Naive B cell (primary cell): ENCODE results near the gene CDC42SE1. TPM values are rescaled to one million over a fixed set of nuclear protein-coding genes. Genes with fewer than 3 reads are reported as not detected.
A peak's percentile ranks its signal among the peaks of the same experiment; 100 is the strongest.

Experiments used
- ATAC-seq, 2 donors: fragments of 150-1000 bp; cut with Tn5 transposase; 2 replicates each; pipeline ENCODE4 v1.10.0; 2021; ENCODE audit warnings: low read depth in 2 of 2, mild to moderate bottlenecking in 2 of 2, moderate library complexity in 2 of 2
- DNase-seq: peaks from one replicate; pipeline ENCODE4 v3.0.0; 2022
- H3K27ac Mint-ChIP-seq, 6 donors: one replicate each; pipeline ENCODE4 v1.8.0; 2020 to 2022; ENCODE audit warnings: mild to moderate bottlenecking in 6 of 6, mixed read lengths in 6 of 6, moderate library complexity in 5 of 6, inconsistent platforms in 2 of 6
- H3K27me3 Mint-ChIP-seq, 3 donors: one replicate each; pipeline ENCODE4 v1.8.0; 2021 to 2022; ENCODE audit warnings: mixed read lengths in 3 of 3, mild to moderate bottlenecking in 1 of 3
- H3K36me3 Mint-ChIP-seq, 2 donors: one replicate each; pipeline ENCODE4 v1.8.0; 2020 to 2022; ENCODE audit warnings: mixed read lengths in 2 of 2, inconsistent platforms in 1 of 2, mild to moderate bottlenecking in 1 of 2
- H3K4me1 Mint-ChIP-seq, 3 donors: one replicate each; pipeline ENCODE4 v1.8.0; 2020 to 2022; ENCODE audit warnings: mixed read lengths in 3 of 3, inconsistent platforms in 1 of 3, mild to moderate bottlenecking in 1 of 3, moderate library complexity in 1 of 3
- H3K4me3 Mint-ChIP-seq, 8 donors: one replicate each; pipeline ENCODE4 v1.8.0; 2020 to 2022; ENCODE audit warnings: mild to moderate bottlenecking in 8 of 8, mixed read lengths in 8 of 8, moderate library complexity in 8 of 8, inconsistent platforms in 2 of 8
- H3K9me3 Mint-ChIP-seq, 7 donors: one replicate each; pipeline ENCODE4 v1.8.0; 2020 to 2022; ENCODE audit warnings: mixed read lengths in 7 of 7, mild to moderate bottlenecking in 5 of 7, inconsistent platforms in 2 of 7, moderate library complexity in 1 of 7
- polyA plus RNA-seq, 6 donors: library from polyadenylated mRNA; unstranded; fragments of 300-500 nt; fragmentation: Illumina TruSeq; gene quantifications; one replicate each; pipeline ENCODE4 v1.2.3, GENCODE V29; 2021; ENCODE audit warnings: low read depth in 6 of 6

Gene CDC42SE1
- polyA plus RNA-seq, 6 donors from 2014 or later = 98.9 to 152 (median 119) TPM

DNA sequence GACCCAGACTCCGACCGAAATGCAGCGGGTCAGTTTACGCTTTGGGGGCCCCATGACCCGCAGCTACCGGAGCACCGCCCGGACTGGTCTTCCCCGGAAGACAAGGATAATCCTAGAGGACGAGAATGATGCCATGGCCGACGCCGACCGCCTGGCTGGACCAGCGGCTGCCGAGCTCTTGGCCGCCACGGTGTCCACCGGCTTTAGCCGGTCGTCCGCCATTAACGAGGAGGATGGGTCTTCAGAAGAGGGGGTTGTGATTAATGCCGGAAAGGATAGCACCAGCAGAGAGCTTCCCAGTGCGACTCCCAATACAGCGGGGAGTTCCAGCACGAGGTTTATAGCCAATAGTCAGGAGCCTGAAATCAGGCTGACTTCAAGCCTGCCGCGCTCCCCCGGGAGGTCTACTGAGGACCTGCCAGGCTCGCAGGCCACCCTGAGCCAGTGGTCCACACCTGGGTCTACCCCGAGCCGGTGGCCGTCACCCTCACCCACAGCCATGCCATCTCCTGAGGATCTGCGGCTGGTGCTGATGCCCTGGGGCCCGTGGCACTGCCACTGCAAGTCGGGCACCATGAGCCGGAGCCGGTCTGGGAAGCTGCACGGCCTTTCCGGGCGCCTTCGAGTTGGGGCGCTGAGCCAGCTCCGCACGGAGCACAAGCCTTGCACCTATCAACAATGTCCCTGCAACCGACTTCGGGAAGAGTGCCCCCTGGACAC is 11.3 kb downstream of the CDC42SE1 start:
- Mint-ChIP-seq H3K9me3 (no peaks in the 10 kb centered on the region), H3K36me3 (peaks cover 0 to 10% of the 10 kb centered on the region in 2 donors), H3K4me1 (peaks cover 31 to 49% (median 39%) of the 10 kb centered on the region in 3 donors), H3K4me3 (peak overlapping the region; percentile 93 to 98 (median 95)), H3K27ac (peak overlapping the region; percentile 74 to 96 (median 86)), H3K27me3 (no peaks in the 10 kb centered on the region)
- DNase-seq = peak; percentile 56
- peak; percentile 77 to 82 for ATAC-seq

DNA sequence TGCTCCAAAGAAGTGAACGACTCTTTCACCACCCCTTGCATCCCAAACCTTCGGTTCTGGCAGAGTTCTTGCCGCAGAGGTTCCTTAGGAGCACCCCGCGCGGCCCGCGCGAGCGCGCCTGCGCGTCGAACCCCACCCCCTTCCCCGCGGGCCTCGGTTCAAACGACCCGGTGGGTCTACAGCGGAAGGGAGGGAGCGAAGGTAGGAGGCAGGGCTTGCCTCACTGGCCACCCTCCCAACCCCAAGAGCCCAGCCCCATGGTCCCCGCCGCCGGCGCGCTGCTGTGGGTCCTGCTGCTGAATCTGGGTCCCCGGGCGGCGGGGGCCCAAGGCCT is 11.9 kb downstream of the CDC42SE1 start, which contains the start of gene C1orf56:
Gene C1orf56, plus strand, starts transcription at position 161 of the 334 bp plus-strand sequence. Its CDS starts 97 bp downstream, at position 258.
- peak within 1 kb of the TSS; percentile 93 to 98 (median 95) for H3K4me3 Mint-ChIP-seq
- no peaks in the 10 kb centered on the region for H3K9me3 Mint-ChIP-seq
- ATAC-seq (peak; percentile 66 to 70), DNase-seq (peak; percentile 66)
- H3K27me3 Mint-ChIP-seq = no peaks in the 10 kb centered on the region
- peaks cover 31 to 47% (median 36%) of the 10 kb centered on the region in 3 donors for H3K4me1 Mint-ChIP-seq
- H3K27ac Mint-ChIP-seq = peak within 1 kb of the TSS; percentile 77 to 96 (median 90)
- H3K36me3 Mint-ChIP-seq = peaks cover 0 to 6% of the 10 kb centered on the region in 2 donors

DNA sequence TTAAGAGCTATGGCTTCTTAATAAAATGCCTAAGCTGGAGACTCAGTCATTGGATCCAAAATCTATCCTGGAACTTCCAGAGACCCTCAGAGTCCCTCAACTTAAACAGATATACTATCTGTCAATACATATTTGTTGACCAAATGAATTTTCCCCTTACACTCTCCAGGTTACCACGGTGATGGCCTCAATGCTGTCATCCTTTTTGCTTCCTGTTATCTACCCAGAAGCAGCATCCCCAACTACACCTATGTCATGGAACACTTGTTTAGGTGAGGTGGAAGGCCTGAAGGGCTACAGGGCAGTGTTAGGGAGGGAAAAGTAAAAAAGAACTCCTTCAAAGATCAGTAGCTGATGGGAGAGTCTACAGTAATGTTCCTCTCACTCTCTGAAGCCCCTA is 16.3 kb downstream of the CDC42SE1 start:
- DNase-seq (no peak), ATAC-seq (no peak)
- Mint-ChIP-seq H3K36me3 (no peaks in the 10 kb centered on the region), H3K4me3 (no peak overlapping the region), H3K27ac (peak overlapping the region in 1 of 6 donors; percentile 9), H3K9me3 (no peaks in the 10 kb centered on the region), H3K27me3 (no peaks in the 10 kb centered on the region), H3K4me1 (peaks cover 13 to 23% (median 18%) of the 10 kb centered on the region in 3 donors)

DNA sequence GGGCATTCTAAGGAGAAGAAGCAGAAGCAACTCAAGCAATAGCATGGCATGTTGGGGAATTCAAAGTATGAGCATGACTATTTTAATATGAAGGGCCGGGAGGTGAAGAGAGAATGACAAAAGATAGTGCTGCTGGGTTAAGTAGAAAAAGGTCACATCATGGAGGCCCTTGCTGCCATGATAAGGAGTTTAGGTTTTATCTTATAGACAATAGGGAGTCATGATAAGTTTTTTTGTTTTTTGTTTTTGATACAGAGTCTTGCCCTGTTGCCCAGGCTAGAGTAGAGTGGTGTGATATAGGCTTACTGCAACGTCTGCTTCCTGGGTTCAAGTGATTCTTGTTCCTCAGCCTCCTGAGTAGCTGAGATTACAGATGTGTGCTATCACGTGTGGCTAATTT is 19.9 kb downstream of the CDC42SE1 start:
- Mint-ChIP-seq H3K4me3 (no peak overlapping the region), H3K4me1 (peaks cover 0 to 10% (median 0%) of the 10 kb centered on the region in 3 donors), H3K27ac (no peak overlapping the region), H3K27me3 (no peaks in the 10 kb centered on the region), H3K36me3 (peaks cover 0 to 10% of the 10 kb centered on the region in 2 donors), H3K9me3 (no peaks in the 10 kb centered on the region)
- no peak for ATAC-seq
- no peak for DNase-seq

DNA sequence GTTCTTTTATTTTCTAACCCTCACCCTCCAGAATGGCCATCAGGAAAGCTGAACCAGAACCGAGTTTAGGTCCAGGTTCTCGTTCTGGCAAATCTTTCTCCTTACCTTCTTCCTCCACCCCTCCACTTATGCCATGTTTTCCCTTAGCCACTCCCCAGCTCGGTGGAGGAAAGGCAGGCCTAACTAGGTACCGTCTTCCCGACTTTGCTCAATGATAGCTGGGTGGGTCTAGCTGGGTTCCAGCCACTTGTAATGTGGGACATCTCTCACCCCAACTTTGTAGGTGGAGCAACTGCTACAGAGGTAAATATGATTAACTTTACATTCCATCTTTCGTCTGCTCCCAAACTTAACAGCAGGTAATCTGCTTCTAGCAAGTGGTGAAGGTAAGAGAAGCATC is 22.4 kb downstream of the CDC42SE1 start:
- H3K27ac Mint-ChIP-seq = peak overlapping the region in 3 of 6 donors; percentile 22 to 63 (median 27)
- H3K4me3 Mint-ChIP-seq = no peak overlapping the region
- peaks cover 10 to 19% of the 10 kb centered on the region in 2 donors for H3K36me3 Mint-ChIP-seq
- no peak for DNase-seq
- no peak for ATAC-seq
- H3K27me3 Mint-ChIP-seq = no peaks in the 10 kb centered on the region
- H3K4me1 Mint-ChIP-seq = peaks cover 0 to 9% (median 2%) of the 10 kb centered on the region in 3 donors
- no peaks in the 10 kb centered on the region for H3K9me3 Mint-ChIP-seq

DNA sequence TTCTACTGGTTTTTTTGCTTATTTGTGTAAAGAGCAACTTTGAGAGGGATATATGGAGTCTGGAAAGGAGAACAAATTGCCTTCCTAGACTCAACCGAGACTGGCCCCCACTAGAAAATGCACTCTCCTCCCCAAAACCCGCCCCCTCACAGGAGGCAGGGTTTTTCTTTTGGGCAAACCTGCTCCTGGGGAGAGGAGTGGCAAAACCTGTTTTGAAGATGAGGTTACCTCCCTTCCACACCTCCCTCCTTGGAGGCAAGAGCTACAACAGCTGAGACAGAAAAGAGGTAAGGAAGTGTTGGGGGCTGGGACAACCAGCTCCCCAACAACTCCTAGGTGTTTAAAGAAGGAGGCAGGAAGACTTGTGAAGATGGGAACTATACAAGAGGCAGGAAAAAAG is 23.1 kb downstream of the CDC42SE1 start, which contains the start of gene BNIPL:
Gene BNIPL, plus strand, starts transcription at position 231 of the 400 bp plus-strand sequence. Its CDS starts 140 bp downstream, at position 371.
- no peak for DNase-seq
- no peak for ATAC-seq
- Mint-ChIP-seq H3K4me3 (peak within 1 kb of the TSS in 1 of 8 donors; percentile 37), H3K27ac (peak within 1 kb of the TSS in 4 of 6 donors; percentile 79 to 96 (median 88)), H3K36me3 (peaks cover 10 to 23% of the 10 kb centered on the region in 2 donors), H3K4me1 (peaks cover 0 to 9% (median 2%) of the 10 kb centered on the region in 3 donors), H3K9me3 (no peaks in the 10 kb centered on the region), H3K27me3 (no peaks in the 10 kb centered on the region)

DNA sequence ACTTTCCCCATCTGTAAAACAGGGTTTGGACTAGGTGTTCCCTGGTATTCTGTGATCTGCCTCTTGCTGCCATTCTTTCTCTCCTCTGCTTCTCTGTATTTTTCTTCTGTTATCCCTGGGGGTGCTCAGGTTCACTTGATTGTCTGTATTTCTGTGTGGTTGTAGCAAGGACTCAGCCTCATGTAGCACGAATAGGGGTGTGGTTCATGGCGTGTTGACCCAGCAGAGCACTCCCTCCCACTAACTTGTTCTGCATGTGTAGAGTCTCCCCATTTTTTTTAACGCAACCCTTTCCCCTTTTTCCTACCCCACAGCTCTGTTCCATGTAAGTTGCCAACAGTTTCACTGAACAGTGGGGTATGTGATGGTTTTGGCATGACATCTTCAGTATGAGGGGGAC is 24.3 kb downstream of the CDC42SE1 start:
- Mint-ChIP-seq H3K36me3 (peaks cover 10 to 31% of the 10 kb centered on the region in 2 donors), H3K4me1 (peaks cover 0 to 9% (median 2%) of the 10 kb centered on the region in 3 donors), H3K27ac (peak overlapping the region in 4 of 6 donors; percentile 38 to 84 (median 67)), H3K9me3 (no peaks in the 10 kb centered on the region), H3K27me3 (no peaks in the 10 kb centered on the region), H3K4me3 (no peak overlapping the region)
- DNase-seq (no peak), ATAC-seq (no peak)

DNA sequence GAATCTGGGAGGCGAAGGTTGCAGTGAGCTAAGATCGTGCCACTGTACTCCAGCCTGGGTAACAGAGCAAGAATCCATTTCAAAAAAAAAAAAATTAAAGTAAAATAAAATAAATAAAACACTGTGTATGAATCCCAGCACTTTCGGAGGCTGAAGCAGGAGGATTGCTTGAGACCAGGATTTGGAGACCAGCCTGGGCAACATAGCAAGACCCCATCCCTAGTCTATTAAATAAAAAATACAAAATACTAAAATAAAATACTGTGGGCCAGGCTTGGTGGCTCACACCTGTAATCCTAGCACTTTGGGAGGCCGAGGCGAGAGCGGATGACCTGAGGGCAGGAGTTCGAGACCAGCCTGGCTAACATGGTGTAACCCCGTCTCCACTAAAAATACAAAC is 27.3 kb downstream of the CDC42SE1 start:
- H3K27me3 Mint-ChIP-seq = no peaks in the 10 kb centered on the region
- no peak overlapping the region for H3K4me3 Mint-ChIP-seq
- no peak overlapping the region for H3K27ac Mint-ChIP-seq
- peaks cover 21 to 33% of the 10 kb centered on the region in 2 donors for H3K36me3 Mint-ChIP-seq
- H3K4me1 Mint-ChIP-seq = peaks cover 0 to 5% (median 2%) of the 10 kb centered on the region in 3 donors
- DNase-seq (no peak), ATAC-seq (no peak)
- H3K9me3 Mint-ChIP-seq = no peaks in the 10 kb centered on the region

DNA sequence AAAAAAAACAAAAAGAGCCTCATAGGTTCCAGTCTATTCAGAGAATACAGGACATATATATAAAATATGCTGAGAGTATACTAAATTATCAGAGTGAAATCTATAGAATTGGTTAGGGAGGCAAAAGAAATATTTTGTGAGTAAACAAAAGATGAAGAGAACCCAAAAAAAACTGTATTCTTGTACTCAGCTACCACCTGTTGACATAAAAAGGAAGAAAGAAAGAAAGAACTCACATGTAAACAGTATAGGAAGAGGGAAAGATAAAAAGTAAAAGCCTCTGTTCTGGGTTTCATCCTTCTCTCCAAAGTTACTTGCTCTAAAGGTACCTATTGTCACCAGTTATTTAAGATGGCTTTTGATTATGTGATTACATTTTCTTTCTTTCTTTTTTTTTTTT is 33.0 kb downstream of the CDC42SE1 start:
- H3K4me3 Mint-ChIP-seq = no peak overlapping the region
- DNase-seq (no peak), ATAC-seq (no peak)
- peaks cover 6 to 7% (median 7%) of the 10 kb centered on the region in 3 donors for H3K4me1 Mint-ChIP-seq
- H3K9me3 Mint-ChIP-seq = no peaks in the 10 kb centered on the region
- no peak overlapping the region for H3K27ac Mint-ChIP-seq
- peaks cover 15 to 17% of the 10 kb centered on the region in 2 donors for H3K36me3 Mint-ChIP-seq
- H3K27me3 Mint-ChIP-seq = no peaks in the 10 kb centered on the region

DNA sequence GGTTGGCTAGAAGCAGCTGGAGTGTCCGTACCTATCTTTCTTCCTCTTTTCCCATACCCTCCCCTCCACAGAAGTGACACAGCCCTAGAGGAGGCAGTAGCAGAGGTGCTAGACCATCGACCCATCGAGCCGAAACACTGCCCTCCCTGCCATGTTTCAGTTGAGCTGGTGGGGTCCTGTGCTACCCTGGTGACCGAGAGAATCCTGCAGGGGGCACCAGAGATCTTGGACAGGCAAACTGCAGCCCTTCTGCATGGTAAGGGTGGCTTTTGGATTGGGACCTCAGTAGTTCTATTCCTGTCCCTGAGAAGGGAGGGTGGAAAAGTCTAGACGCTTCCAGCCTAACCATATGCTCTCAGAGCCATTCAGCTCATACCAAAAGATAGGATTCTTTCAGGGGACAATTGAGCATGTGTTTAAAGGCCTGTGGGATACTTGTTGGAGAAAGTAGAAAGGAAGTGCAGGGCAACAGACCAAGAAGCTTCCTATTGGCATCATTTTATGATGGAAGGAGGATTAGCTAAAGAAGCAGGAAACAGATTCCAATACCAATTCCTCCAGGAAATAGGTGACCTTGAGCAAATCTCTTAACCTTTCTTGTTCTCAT is 34.8 kb downstream of the CDC42SE1 start:
- Mint-ChIP-seq H3K4me1 (peaks cover 6 to 7% (median 7%) of the 10 kb centered on the region in 3 donors), H3K27ac (peak overlapping the region in 5 of 6 donors; percentile 46 to 76 (median 62)), H3K4me3 (peak overlapping the region in 1 of 8 donors; percentile 32), H3K27me3 (no peaks in the 10 kb centered on the region), H3K9me3 (no peaks in the 10 kb centered on the region), H3K36me3 (peaks cover 8 to 15% of the 10 kb centered on the region in 2 donors)
- DNase-seq (peak; percentile 81), ATAC-seq (peak; percentile 98 to 99)

DNA sequence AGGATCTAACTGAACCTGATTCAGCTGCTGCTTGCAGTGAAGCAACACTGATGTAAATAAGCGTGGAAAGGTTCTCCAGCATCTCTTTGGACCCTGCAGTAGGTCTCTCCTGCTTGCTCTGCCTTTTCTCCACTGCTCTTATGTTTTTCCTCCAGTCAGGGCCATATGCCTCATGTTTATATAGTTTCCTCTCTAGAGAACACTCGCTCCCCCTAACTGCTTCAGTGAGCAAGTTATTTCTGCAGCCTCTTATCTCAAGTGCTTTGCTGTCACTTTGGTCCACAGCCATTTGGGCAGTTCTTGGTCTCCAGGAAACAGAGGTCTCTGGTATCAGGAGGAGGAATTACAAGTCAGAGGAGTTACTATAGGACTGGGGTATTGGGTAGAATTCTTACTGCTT is 45.9 kb downstream of the CDC42SE1 start:
- Mint-ChIP-seq H3K27ac (peak overlapping the region in 1 of 6 donors; percentile 64), H3K9me3 (no peaks in the 10 kb centered on the region), H3K4me3 (peak overlapping the region in 1 of 8 donors; percentile 26), H3K4me1 (peaks cover 15 to 34% (median 23%) of the 10 kb centered on the region in 3 donors), H3K36me3 (no peaks in the 10 kb centered on the region), H3K27me3 (no peaks in the 10 kb centered on the region)
- ATAC-seq (no peak), DNase-seq (no peak)

DNA sequence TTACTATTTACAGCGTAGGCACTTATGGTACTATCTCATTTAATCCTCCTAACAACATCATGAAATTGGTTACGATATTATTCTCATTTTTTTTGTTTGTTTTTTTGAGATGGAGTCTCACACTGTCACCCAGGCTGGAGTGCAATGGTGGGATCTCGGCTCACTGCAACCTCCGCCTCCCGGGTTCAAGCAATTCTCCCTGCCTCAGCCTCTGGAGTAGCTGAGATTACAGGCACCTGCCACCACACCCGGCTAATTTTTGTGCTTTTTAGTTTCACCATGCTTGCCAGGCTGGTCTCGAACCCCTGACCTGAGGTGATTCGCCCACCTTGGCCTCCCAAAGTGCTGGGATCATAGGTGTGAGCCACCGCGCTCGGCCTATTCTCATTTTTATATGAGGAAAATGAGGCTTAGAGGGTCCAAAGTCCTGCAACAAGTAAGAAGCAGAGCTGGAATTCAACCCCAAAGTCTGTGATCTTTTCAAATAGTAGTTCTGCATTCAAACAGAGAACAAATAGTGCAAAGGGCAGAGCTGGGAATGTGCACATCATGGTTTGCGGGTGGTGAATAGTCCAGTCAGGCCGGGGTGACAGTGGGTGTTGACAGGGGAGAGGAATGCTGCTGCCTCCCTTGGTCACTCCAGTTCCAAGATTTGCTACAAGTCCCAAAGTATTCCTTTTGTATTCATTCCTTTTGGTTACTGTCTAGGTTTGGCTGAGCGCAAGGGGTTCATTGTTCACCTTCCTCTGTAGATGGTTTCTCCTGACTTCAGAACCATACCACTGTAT is 46.5 kb downstream of the CDC42SE1 start:
- no peak for DNase-seq
- ATAC-seq = no peak
- Mint-ChIP-seq H3K27ac (no peak overlapping the region), H3K4me3 (peak overlapping the region in 1 of 8 donors; percentile 26), H3K27me3 (no peaks in the 10 kb centered on the region), H3K4me1 (peaks cover 19 to 41% (median 29%) of the 10 kb centered on the region in 3 donors), H3K9me3 (no peaks in the 10 kb centered on the region), H3K36me3 (no peaks in the 10 kb centered on the region)
